ENCODE data around the gene NPR1.

NPR1 gene

DNA sequence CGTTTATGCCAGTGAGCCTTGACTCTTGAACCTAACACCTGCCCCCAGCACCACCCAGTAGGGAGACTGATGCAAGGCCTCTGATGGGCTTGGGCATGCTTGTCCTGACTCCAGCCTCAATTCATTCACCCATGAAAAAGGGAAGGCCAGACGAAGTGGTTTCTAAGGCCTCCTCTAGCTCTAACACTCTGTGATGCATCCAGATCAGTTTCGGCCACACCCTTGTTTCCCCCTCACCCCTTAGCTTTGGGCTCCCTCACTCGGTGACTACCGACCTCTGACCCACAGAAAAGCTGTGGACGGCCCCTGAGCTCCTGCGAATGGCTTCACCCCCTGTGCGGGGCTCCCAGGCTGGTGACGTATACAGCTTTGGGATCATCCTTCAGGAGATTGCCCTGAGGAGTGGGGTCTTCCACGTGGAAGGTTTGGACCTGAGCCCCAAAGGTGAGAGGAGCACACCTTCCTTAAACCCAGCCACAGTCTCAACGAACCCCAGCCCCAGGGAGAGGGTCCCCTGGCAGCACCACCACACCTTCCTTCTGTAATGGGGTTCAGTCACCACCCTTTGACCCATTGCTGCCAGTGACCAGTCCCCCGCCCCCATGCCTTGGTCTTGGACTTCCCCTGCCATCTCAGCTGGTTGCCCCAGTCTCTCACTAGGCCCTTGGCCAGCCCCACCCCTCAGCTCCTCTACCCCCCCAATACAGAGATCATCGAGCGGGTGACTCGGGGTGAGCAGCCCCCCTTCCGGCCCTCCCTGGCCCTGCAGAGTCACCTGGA, 9.0 kb downstream of the NPR1 start:
- Histone ChIP-seq H4K20me1 (ENCODE audit: insufficient read depth, low read length) (no peaks in the 10 kb centered on the region), H3K9me2 (replicated peaks; ENCODE audit: insufficient read depth, low read length) (no peaks in the 10 kb centered on the region), H3K4me2 (ENCODE audit: low read depth, low read length) (no peak overlapping the region), H3K27me3 (replicated peaks; ENCODE audit: insufficient read depth, low read length) (peaks cover 23% of the 10 kb centered on the region), H3K79me2 (ENCODE audit: low read length) (no peaks in the 10 kb centered on the region), H3K4me1 (ENCODE audit: low read length) (no peaks in the 10 kb centered on the region), H3K9me3 (replicated peaks; ENCODE audit: insufficient read depth, low read length) (no peaks in the 10 kb centered on the region), H3K9ac (ENCODE audit: low read length) (no peak overlapping the region), H3K27ac (ENCODE audit: low read length) (no peak overlapping the region), H3K36me3 (replicated peaks; ENCODE audit: insufficient read depth, low read length) (no peaks in the 10 kb centered on the region), H3K4me3 (ENCODE audit: low read length) (no peak overlapping the region), H3F3A (ENCODE audit: insufficient read depth, low read length) (no peaks in the 10 kb centered on the region), H2AFZ (ENCODE audit: low read length) (peak overlapping the region; percentile 24; the same call in 1 of the 2 replicates)
- no peak for TF ChIP-seq EZH2phosphoT487 (IDR thresholded peaks at IDR 0.05; ENCODE audit: low read length)
- TF ChIP-seq, protein P1, sequence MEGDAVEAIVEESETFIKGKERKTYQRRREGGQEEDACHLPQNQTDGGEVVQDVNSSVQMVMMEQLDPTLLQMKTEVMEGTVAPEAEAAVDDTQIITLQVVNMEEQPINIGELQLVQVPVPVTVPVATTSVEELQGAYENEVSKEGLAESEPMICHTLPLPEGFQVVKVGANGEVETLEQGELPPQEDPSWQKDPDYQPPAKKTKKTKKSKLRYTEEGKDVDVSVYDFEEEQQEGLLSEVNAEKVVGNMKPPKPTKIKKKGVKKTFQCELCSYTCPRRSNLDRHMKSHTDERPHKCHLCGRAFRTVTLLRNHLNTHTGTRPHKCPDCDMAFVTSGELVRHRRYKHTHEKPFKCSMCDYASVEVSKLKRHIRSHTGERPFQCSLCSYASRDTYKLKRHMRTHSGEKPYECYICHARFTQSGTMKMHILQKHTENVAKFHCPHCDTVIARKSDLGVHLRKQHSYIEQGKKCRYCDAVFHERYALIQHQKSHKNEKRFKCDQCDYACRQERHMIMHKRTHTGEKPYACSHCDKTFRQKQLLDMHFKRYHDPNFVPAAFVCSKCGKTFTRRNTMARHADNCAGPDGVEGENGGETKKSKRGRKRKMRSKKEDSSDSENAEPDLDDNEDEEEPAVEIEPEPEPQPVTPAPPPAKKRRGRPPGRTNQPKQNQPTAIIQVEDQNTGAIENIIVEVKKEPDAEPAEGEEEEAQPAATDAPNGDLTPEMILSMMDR (IDR thresholded peaks at IDR 0.05; ENCODE audit: low read length): no peak
- TF ChIP-seq EZH2 (optimal IDR thresholded peaks at IDR 0.05; ENCODE audit: low read depth, low read length): no peak
- DNase-seq: no peak

DNA sequence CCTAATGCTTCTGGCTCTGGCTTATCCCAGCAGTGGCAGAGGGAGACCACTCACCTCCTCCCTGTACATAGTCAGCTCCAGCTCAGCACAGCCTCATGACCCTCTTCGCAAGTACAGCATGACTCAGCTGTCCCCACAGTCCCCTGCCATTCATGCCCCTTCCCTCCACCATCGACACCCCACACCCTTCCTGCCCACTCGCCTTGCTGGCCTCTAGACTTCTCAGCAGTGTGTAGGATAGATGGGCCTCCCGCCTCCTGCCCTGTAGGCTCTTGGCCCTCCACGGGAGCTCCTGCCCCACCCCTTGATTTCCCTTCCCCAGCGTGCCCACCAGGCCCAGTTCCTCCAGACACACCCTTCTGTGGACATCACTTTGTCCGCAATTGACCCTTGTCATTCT, 9.8 kb downstream of the NPR1 start:
- H4K20me1 ChIP-seq (ENCODE audit: insufficient read depth, low read length): no peaks in the 10 kb centered on the region
- H3K36me3 ChIP-seq (replicated peaks; ENCODE audit: insufficient read depth, low read length): no peaks in the 10 kb centered on the region
- no peak overlapping the region for H3K4me2 ChIP-seq (ENCODE audit: low read depth, low read length)
- H3K9me2 ChIP-seq (replicated peaks; ENCODE audit: insufficient read depth, low read length): no peaks in the 10 kb centered on the region
- TF ChIP-seq, protein P1 (IDR thresholded peaks at IDR 0.05; ENCODE audit: low read length): no peak
- TF ChIP-seq EZH2 (optimal IDR thresholded peaks at IDR 0.05; ENCODE audit: low read depth, low read length) (no peak), EZH2phosphoT487 (IDR thresholded peaks at IDR 0.05; ENCODE audit: low read length) (no peak)
- H3K27ac ChIP-seq (ENCODE audit: low read length): no peak overlapping the region
- no peak overlapping the region for H2AFZ ChIP-seq (ENCODE audit: low read length)
- no peaks in the 10 kb centered on the region for H3K9me3 ChIP-seq (replicated peaks; ENCODE audit: insufficient read depth, low read length)
- H3K4me1 ChIP-seq (ENCODE audit: low read length): no peaks in the 10 kb centered on the region
- H3K27me3 ChIP-seq (replicated peaks; ENCODE audit: insufficient read depth, low read length): peaks cover 18% of the 10 kb centered on the region
- DNase-seq: no peak
- H3K79me2 ChIP-seq (ENCODE audit: low read length): no peaks in the 10 kb centered on the region
- H3K9ac ChIP-seq (ENCODE audit: low read length): no peak overlapping the region
- no peak overlapping the region for H3K4me3 ChIP-seq (ENCODE audit: low read length)
- H3F3A ChIP-seq (ENCODE audit: insufficient read depth, low read length): no peaks in the 10 kb centered on the region

GRCh38 chr1:153688736-153689328, 10.3 kb downstream of the NPR1 start:
- H3K9ac ChIP-seq (ENCODE audit: low read length): no peak overlapping the region
- H3K9me2 ChIP-seq (replicated peaks; ENCODE audit: insufficient read depth, low read length): no peaks in the 10 kb centered on the region

More at GRCh38 chr1:153688736-153689328, 10.3 kb downstream of the NPR1 start:
- no peaks in the 10 kb centered on the region for H3K9me3 ChIP-seq (replicated peaks; ENCODE audit: insufficient read depth, low read length)
- TF ChIP-seq EZH2 (optimal IDR thresholded peaks at IDR 0.05; ENCODE audit: low read depth, low read length): no peak
- TF ChIP-seq, protein P1 (IDR thresholded peaks at IDR 0.05; ENCODE audit: low read length): no peak
- no peak for TF ChIP-seq EZH2phosphoT487 (IDR thresholded peaks at IDR 0.05; ENCODE audit: low read length)
- H3K4me3 ChIP-seq (ENCODE audit: low read length): no peak overlapping the region
- DNase-seq: no peak
- H3K79me2 ChIP-seq (ENCODE audit: low read length): no peaks in the 10 kb centered on the region
- no peaks in the 10 kb centered on the region for H3K4me1 ChIP-seq (ENCODE audit: low read length)
- peaks cover 12% of the 10 kb centered on the region for H3K27me3 ChIP-seq (replicated peaks; ENCODE audit: insufficient read depth, low read length)
- H3F3A ChIP-seq (ENCODE audit: insufficient read depth, low read length): no peaks in the 10 kb centered on the region
- no peaks in the 10 kb centered on the region for H3K36me3 ChIP-seq (replicated peaks; ENCODE audit: insufficient read depth, low read length)
- no peak overlapping the region for H3K4me2 ChIP-seq (ENCODE audit: low read depth, low read length)
- H2AFZ ChIP-seq (ENCODE audit: low read length): no peak overlapping the region
- no peak overlapping the region for H3K27ac ChIP-seq (ENCODE audit: low read length)
- H4K20me1 ChIP-seq (ENCODE audit: insufficient read depth, low read length): no peaks in the 10 kb centered on the region

Data from MM.1S (cell line).